ENCODE results near the gene EXOC2.

GRCh38 chr6:711925-712324 is 19.0 kb upstream of the EXOC2 start:
- TF ChIP-seq, protein P1, sequence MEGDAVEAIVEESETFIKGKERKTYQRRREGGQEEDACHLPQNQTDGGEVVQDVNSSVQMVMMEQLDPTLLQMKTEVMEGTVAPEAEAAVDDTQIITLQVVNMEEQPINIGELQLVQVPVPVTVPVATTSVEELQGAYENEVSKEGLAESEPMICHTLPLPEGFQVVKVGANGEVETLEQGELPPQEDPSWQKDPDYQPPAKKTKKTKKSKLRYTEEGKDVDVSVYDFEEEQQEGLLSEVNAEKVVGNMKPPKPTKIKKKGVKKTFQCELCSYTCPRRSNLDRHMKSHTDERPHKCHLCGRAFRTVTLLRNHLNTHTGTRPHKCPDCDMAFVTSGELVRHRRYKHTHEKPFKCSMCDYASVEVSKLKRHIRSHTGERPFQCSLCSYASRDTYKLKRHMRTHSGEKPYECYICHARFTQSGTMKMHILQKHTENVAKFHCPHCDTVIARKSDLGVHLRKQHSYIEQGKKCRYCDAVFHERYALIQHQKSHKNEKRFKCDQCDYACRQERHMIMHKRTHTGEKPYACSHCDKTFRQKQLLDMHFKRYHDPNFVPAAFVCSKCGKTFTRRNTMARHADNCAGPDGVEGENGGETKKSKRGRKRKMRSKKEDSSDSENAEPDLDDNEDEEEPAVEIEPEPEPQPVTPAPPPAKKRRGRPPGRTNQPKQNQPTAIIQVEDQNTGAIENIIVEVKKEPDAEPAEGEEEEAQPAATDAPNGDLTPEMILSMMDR (conservative IDR thresholded peaks at IDR 0.05; ENCODE audit: low read length), result no peak
- TF ChIP-seq EZH2phosphoT487 (IDR thresholded peaks at IDR 0.05; ENCODE audit: borderline replicate concordance, low read depth, low read length), result no peak

Measured in OCI-LY7 (cell line).